ENCODE measurements around the gene FKTN. TPM values are rescaled to one million over a fixed set of nuclear protein-coding genes. Genes with fewer than 3 reads are reported as not detected.

Gene FKTN
- total and polyA plus RNA-seq, 3 experiments from 2014 or later: 1.5 to 17.4 (median 17.3) TPM

GRCh38 chr9:105676351-105676923, 118.5 kb downstream of the FKTN start:
- H3K4me3 Mint-ChIP-seq: no peak overlapping the region
- ChIA-PET CTCF (no interaction called here), POLR2A (no interaction called here)
- Histone ChIP-seq H3K27ac (ENCODE audit: low read depth, low read length) (no peak overlapping the region), H3K4me3 (ENCODE audit: low read length) (no peak overlapping the region), H3K4me1 (ENCODE audit: insufficient read depth, low read length) (no peaks in the 10 kb centered on the region), H3K36me3 (ENCODE audit: insufficient read depth, low read length) (no peaks in the 10 kb centered on the region), H3K9me3 (ENCODE audit: low read length) (no peaks in the 10 kb centered on the region), H3K27me3 (ENCODE audit: insufficient read depth, low read length, poor library complexity, severe bottlenecking) (no peaks in the 10 kb centered on the region)
- H3K27me3 Mint-ChIP-seq: peaks cover 1 to 12% of the 10 kb centered on the region in 2 donors
- no peak overlapping the region for H3K27ac Mint-ChIP-seq
- H3K9me3 Mint-ChIP-seq: no peaks in the 10 kb centered on the region
- H3K36me3 Mint-ChIP-seq: no peaks in the 10 kb centered on the region
- H3K4me1 Mint-ChIP-seq: no peaks in the 10 kb centered on the region
- DNase-seq: no peak

GRCh38 chr9:105678163-105678562, 120.2 kb downstream of the FKTN start:
- POLR2A ChIA-PET: no interaction called here
- Histone ChIP-seq H3K27me3 (ENCODE audit: insufficient read depth, low read length, poor library complexity, severe bottlenecking) (no peaks in the 10 kb centered on the region), H3K4me1 (ENCODE audit: insufficient read depth, low read length) (no peaks in the 10 kb centered on the region), H3K4me3 (ENCODE audit: low read length) (no peak overlapping the region), H3K36me3 (ENCODE audit: insufficient read depth, low read length) (no peaks in the 10 kb centered on the region), H3K27ac (ENCODE audit: low read depth, low read length) (no peak overlapping the region), H3K9me3 (ENCODE audit: low read length) (no peaks in the 10 kb centered on the region)
- no peaks in the 10 kb centered on the region for H3K9me3 Mint-ChIP-seq
- H3K27ac Mint-ChIP-seq: peak overlapping the region in 1 of 8 donors; percentile 5
- no peaks in the 10 kb centered on the region for H3K36me3 Mint-ChIP-seq
- DNase-seq: no peak
- CTCF ChIA-PET: interaction anchor here (0.5 kb wide), 1 partner anchor 702 kb away, joined by 3 read pairs; no protein-coding TSS in a partner anchor
- no peak overlapping the region for H3K4me3 Mint-ChIP-seq
- peaks cover 1 to 4% of the 10 kb centered on the region in 2 donors for H3K27me3 Mint-ChIP-seq
- no peaks in the 10 kb centered on the region for H3K4me1 Mint-ChIP-seq

- H3K27ac ChIP-seq (ENCODE audit: low read depth, low read length): no peak overlapping the region
- Mint-ChIP-seq H3K9me3 (no peaks in the 10 kb centered on the region), H3K27me3 (peaks cover 1 to 3% of the 10 kb centered on the region in 2 donors), H3K27ac (no peak overlapping the region), H3K4me1 (no peaks in the 10 kb centered on the region), H3K4me3 (no peak overlapping the region), H3K36me3 (no peaks in the 10 kb centered on the region)
- no peaks in the 10 kb centered on the region for H3K9me3 ChIP-seq (ENCODE audit: low read length)
- ChIA-PET CTCF (no interaction called here), POLR2A (no interaction called here)
- no peaks in the 10 kb centered on the region for H3K4me1 ChIP-seq (ENCODE audit: insufficient read depth, low read length)
- H3K27me3 ChIP-seq (ENCODE audit: insufficient read depth, low read length, poor library complexity, severe bottlenecking): no peaks in the 10 kb centered on the region
- no peak for DNase-seq
- no peaks in the 10 kb centered on the region for H3K36me3 ChIP-seq (ENCODE audit: insufficient read depth, low read length)
- H3K4me3 ChIP-seq (ENCODE audit: low read length): no peak overlapping the region
These were observed 120.8 kb downstream of the FKTN start for GRCh38 chr9:105678781-105679180.

- no peaks in the 10 kb centered on the region for H3K4me1 ChIP-seq (ENCODE audit: insufficient read depth, low read length)
- DNase-seq: no peak
- no peaks in the 10 kb centered on the region for H3K36me3 ChIP-seq (ENCODE audit: insufficient read depth, low read length)
- H3K36me3 Mint-ChIP-seq: no peaks in the 10 kb centered on the region
- no peaks in the 10 kb centered on the region for H3K9me3 Mint-ChIP-seq
- CTCF ChIA-PET: interaction anchor here (1.6 kb wide), 1 partner anchor 39 kb away, joined by 3 read pairs; no protein-coding TSS in a partner anchor
- peaks cover 1 to 3% of the 10 kb centered on the region in 2 donors for H3K27me3 Mint-ChIP-seq
- H3K27ac ChIP-seq (ENCODE audit: low read depth, low read length): no peak overlapping the region
- H3K27ac Mint-ChIP-seq: no peak overlapping the region
- no peaks in the 10 kb centered on the region for H3K27me3 ChIP-seq (ENCODE audit: insufficient read depth, low read length, poor library complexity, severe bottlenecking)
- H3K9me3 ChIP-seq (ENCODE audit: low read length): no peaks in the 10 kb centered on the region
- no peak overlapping the region for H3K4me3 Mint-ChIP-seq
- H3K4me1 Mint-ChIP-seq: no peaks in the 10 kb centered on the region
- POLR2A ChIA-PET: no interaction called here
- H3K4me3 ChIP-seq (ENCODE audit: low read length): no peak overlapping the region
These were observed 121.5 kb downstream of the FKTN start for GRCh38 chr9:105679257-105680022.

- no peak overlapping the region for H3K4me3 ChIP-seq (ENCODE audit: low read length)
- Mint-ChIP-seq H3K27ac (no peak overlapping the region), H3K9me3 (no peaks in the 10 kb centered on the region), H3K4me3 (no peak overlapping the region), H3K27me3 (peaks cover 3% of the 10 kb centered on the region in 2 donors), H3K36me3 (no peaks in the 10 kb centered on the region), H3K4me1 (no peaks in the 10 kb centered on the region)
- H3K36me3 ChIP-seq (ENCODE audit: insufficient read depth, low read length): no peaks in the 10 kb centered on the region
- no peaks in the 10 kb centered on the region for H3K9me3 ChIP-seq (ENCODE audit: low read length)
- POLR2A ChIA-PET: no interaction called here
- no peak overlapping the region for H3K27ac ChIP-seq (ENCODE audit: low read depth, low read length)
- CTCF ChIA-PET: no interaction called here
- H3K4me1 ChIP-seq (ENCODE audit: insufficient read depth, low read length): no peaks in the 10 kb centered on the region
- DNase-seq: no peak
- H3K27me3 ChIP-seq (ENCODE audit: insufficient read depth, low read length, poor library complexity, severe bottlenecking): no peaks in the 10 kb centered on the region
These were observed 123.4 kb downstream of the FKTN start for GRCh38 chr9:105681313-105681712.

- Mint-ChIP-seq H3K27me3 (peaks cover 3% of the 10 kb centered on the region in 2 donors), H3K9me3 (no peaks in the 10 kb centered on the region), H3K4me1 (no peaks in the 10 kb centered on the region), H3K27ac (no peak overlapping the region), H3K4me3 (no peak overlapping the region), H3K36me3 (no peaks in the 10 kb centered on the region)
- no peaks in the 10 kb centered on the region for H3K9me3 ChIP-seq (ENCODE audit: low read length)
- ChIA-PET POLR2A (no interaction called here), CTCF (no interaction called here)
- no peak overlapping the region for H3K27ac ChIP-seq (ENCODE audit: low read depth, low read length)
- no peaks in the 10 kb centered on the region for H3K27me3 ChIP-seq (ENCODE audit: insufficient read depth, low read length, poor library complexity, severe bottlenecking)
- no peak overlapping the region for H3K4me3 ChIP-seq (ENCODE audit: low read length)
- no peak for DNase-seq
- no peaks in the 10 kb centered on the region for H3K4me1 ChIP-seq (ENCODE audit: insufficient read depth, low read length)
- H3K36me3 ChIP-seq (ENCODE audit: insufficient read depth, low read length): no peaks in the 10 kb centered on the region
These were observed 123.8 kb downstream of the FKTN start for GRCh38 chr9:105681724-105682123.

GRCh38 chr9:105683688-105684275, 125.9 kb downstream of the FKTN start:
- H3K9me3 ChIP-seq (ENCODE audit: low read length): no peaks in the 10 kb centered on the region
- H3K4me1 ChIP-seq (ENCODE audit: insufficient read depth, low read length): no peaks in the 10 kb centered on the region
- H3K27me3 ChIP-seq (ENCODE audit: insufficient read depth, low read length, poor library complexity, severe bottlenecking): no peaks in the 10 kb centered on the region
- Mint-ChIP-seq H3K27ac (no peak overlapping the region), H3K4me3 (no peak overlapping the region), H3K36me3 (no peaks in the 10 kb centered on the region), H3K9me3 (no peaks in the 10 kb centered on the region), H3K4me1 (no peaks in the 10 kb centered on the region), H3K27me3 (peaks cover 1 to 14% of the 10 kb centered on the region in 2 donors)
- DNase-seq: no peak
- no peak overlapping the region for H3K27ac ChIP-seq (ENCODE audit: low read depth, low read length)
- no peaks in the 10 kb centered on the region for H3K36me3 ChIP-seq (ENCODE audit: insufficient read depth, low read length)
- POLR2A ChIA-PET: no interaction called here
- no peak overlapping the region for H3K4me3 ChIP-seq (ENCODE audit: low read length)
- CTCF ChIA-PET: no interaction called here

GRCh38 chr9:105686936-105687335, 129.0 kb downstream of the FKTN start:
- Mint-ChIP-seq H3K4me3 (no peak overlapping the region), H3K9me3 (no peaks in the 10 kb centered on the region), H3K36me3 (no peaks in the 10 kb centered on the region), H3K27ac (peak overlapping the region in 1 of 8 donors; percentile 12), H3K27me3 (peaks cover 6 to 32% of the 10 kb centered on the region in 2 donors), H3K4me1 (no peaks in the 10 kb centered on the region)
- Histone ChIP-seq H3K4me1 (ENCODE audit: insufficient read depth, low read length) (no peaks in the 10 kb centered on the region), H3K36me3 (ENCODE audit: insufficient read depth, low read length) (no peaks in the 10 kb centered on the region), H3K27me3 (ENCODE audit: insufficient read depth, low read length, poor library complexity, severe bottlenecking) (no peaks in the 10 kb centered on the region), H3K27ac (ENCODE audit: low read depth, low read length) (no peak overlapping the region), H3K9me3 (ENCODE audit: low read length) (no peaks in the 10 kb centered on the region), H3K4me3 (ENCODE audit: low read length) (no peak overlapping the region)
- no peak for DNase-seq
- CTCF ChIA-PET: no interaction called here
- POLR2A ChIA-PET: no interaction called here

All from CD8-positive, alpha-beta memory T cell (primary cell).